Gastrocnemius medialis (tissue), 4 donors: ENCODE data around the gene ARL15.

Experiments used
- POLR2A ChIP-seq, 2 donors: fragments of 450-650 bp; IDR thresholded peaks; one replicate each; pipeline ENCODE4 v1.6.1; 2017; ENCODE audit warnings: antibody characterized with exemption in 2 of 2, mild to moderate bottlenecking in 2 of 2, moderate library complexity in 2 of 2
- TF ChIP-seq, protein P1 (sequence below), 5 experiments: fragments of 450-650 bp in 3 of 5; fragments of 200-600 bp in 2 of 5; sonication (generic) in 2 of 5; IDR thresholded peaks in 4 of 5; conservative IDR thresholded peaks in 1 of 5; 1 replicate in 4 of 5; 2 replicates in 1 of 5; pipeline ENCODE4 v1.5.1; 2016 to 2019; ENCODE audit warnings: antibody characterized with exemption in 5 of 5, mild to moderate bottlenecking in 3 of 5, moderate library complexity in 3 of 5

GRCh38 chr5:54098267-54098666, 212.1 kb downstream of the ARL15 start:
- TF ChIP-seq, protein P1, sequence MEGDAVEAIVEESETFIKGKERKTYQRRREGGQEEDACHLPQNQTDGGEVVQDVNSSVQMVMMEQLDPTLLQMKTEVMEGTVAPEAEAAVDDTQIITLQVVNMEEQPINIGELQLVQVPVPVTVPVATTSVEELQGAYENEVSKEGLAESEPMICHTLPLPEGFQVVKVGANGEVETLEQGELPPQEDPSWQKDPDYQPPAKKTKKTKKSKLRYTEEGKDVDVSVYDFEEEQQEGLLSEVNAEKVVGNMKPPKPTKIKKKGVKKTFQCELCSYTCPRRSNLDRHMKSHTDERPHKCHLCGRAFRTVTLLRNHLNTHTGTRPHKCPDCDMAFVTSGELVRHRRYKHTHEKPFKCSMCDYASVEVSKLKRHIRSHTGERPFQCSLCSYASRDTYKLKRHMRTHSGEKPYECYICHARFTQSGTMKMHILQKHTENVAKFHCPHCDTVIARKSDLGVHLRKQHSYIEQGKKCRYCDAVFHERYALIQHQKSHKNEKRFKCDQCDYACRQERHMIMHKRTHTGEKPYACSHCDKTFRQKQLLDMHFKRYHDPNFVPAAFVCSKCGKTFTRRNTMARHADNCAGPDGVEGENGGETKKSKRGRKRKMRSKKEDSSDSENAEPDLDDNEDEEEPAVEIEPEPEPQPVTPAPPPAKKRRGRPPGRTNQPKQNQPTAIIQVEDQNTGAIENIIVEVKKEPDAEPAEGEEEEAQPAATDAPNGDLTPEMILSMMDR (IDR thresholded peaks at IDR 0.05 in 4 of 5, conservative IDR thresholded peaks at IDR 0.05 in 1 of 5), result no peak
- no peak for TF ChIP-seq POLR2A (IDR thresholded peaks at IDR 0.05)
